Kidney (tissue), 14 donors: ENCODE results near the gene ZSCAN18. TPM values are rescaled to one million over a fixed set of nuclear protein-coding genes. Genes with fewer than 3 reads are reported as not detected.

Experiments used
- DNase-seq, 5 donors: peaks; one replicate each; pipeline ENCODE4 v3.0.0-alpha.2; 2013 to 2020
- FAIRE-seq: peaks from 2 replicates; lab custom pipeline; 2012; peaks lifted over from hg19 to GRCh38; lab: Jason Lieb, UNC
- H3K27ac ChIP-seq, 2 donors: one replicate each; pipeline ENCODE4 v1.7.0; 2013; ENCODE audit warnings: low read depth in 2 of 2, low read length in 2 of 2, inconsistent platforms in 1 of 2
- H3K27me3 ChIP-seq: one replicate; pipeline ENCODE4 v1.7.1; 2013; ENCODE audit warnings: low read length, inconsistent platforms; ENCODE audit not compliant: control insufficient read depth, insufficient read depth
- H3K36me3 ChIP-seq, 3 donors: one replicate each; pipeline versions ENCODE4 v1.7.0 to v1.7.1; 2013; ENCODE audit warnings: low read length in 3 of 3, control low read depth in 1 of 3, inconsistent platforms in 1 of 3; ENCODE audit not compliant: insufficient read depth in 3 of 3, control insufficient read depth in 2 of 3
- H3K4me1 ChIP-seq, 3 donors: one replicate each; pipeline versions ENCODE4 v1.7.0 to v1.7.1; 2013; ENCODE audit warnings: low read length in 3 of 3, inconsistent platforms in 1 of 3, low read depth in 1 of 3; ENCODE audit not compliant: control insufficient read depth in 2 of 3, insufficient read depth in 2 of 3
- H3K4me3 ChIP-seq, 3 donors: one replicate each; pipeline versions ENCODE4 v1.7.0 to v1.8.1; 2013; ENCODE audit warnings: low read length in 3 of 3, control low read depth in 1 of 3, inconsistent platforms in 1 of 3
- H3K9ac ChIP-seq, 3 donors: one replicate each; pipeline versions ENCODE4 v1.7.0 to v1.7.1; 2013; ENCODE audit warnings: low read length in 3 of 3, control low read depth in 1 of 3, inconsistent platforms in 1 of 3
- H3K9me3 ChIP-seq, 3 donors: one replicate each; pipeline versions ENCODE4 v1.7.0 to v1.7.1; 2013; ENCODE audit warnings: low read length in 3 of 3, control low read depth in 1 of 3, inconsistent platforms in 1 of 3; ENCODE audit not compliant: control insufficient read depth in 2 of 3, insufficient read depth in 1 of 3
- intact Hi-C: fragments of 100-400 bp; cut with DNase I; formaldehyde crosslinking; loops from one replicate; pipeline ENCODE4 v1.11.1; 2022
- polyA plus RNA-seq: library from polyadenylated mRNA; stranded (reverse); fragments of 350-450 nt; fragmentation: Illumina TruSeq; extraction: RNeasy Lipid Tissue Mini Kit (QIAGEN cat#74804); gene quantifications from one replicate; pipeline ENCODE4 v1.2.3, GENCODE V29; 2014; ENCODE audit warnings: low read depth, low replicate concordance; ENCODE audit not compliant: insufficient read depth
- total RNA-seq: library from RNA; stranded (reverse); fragmentation: NEBNext Ultra II Directional; extraction: Animal tissue kit (Norgen Biotek cat#: 25700); gene quantifications from one replicate; pipeline ENCODE4 v1.2.1, GENCODE V29; 2021
- TF ChIP-seq, protein P1 (sequence below): IDR thresholded peaks from 3 replicates; pipeline ENCODE4 v1.5.1; 2012; ENCODE audit warnings: mild to moderate bottlenecking, moderate library complexity, borderline replicate concordance; ENCODE audit not compliant: insufficient read depth; ENCODE audit errors: extremely low read depth
- donor health status: control.
- donor health status: control.
- donor health status: control.
- donor health status: control.
- donor health status: control.
- donor health status: DM: yes; HTN: yes; CAD: no.
- donor health status: Normal renal cell carcinoma (clear cell type).

The ZSCAN18 gene
- total and polyA plus RNA-seq, 2 donors from 2014 or later: 73.2 to 103 TPM

DNA sequence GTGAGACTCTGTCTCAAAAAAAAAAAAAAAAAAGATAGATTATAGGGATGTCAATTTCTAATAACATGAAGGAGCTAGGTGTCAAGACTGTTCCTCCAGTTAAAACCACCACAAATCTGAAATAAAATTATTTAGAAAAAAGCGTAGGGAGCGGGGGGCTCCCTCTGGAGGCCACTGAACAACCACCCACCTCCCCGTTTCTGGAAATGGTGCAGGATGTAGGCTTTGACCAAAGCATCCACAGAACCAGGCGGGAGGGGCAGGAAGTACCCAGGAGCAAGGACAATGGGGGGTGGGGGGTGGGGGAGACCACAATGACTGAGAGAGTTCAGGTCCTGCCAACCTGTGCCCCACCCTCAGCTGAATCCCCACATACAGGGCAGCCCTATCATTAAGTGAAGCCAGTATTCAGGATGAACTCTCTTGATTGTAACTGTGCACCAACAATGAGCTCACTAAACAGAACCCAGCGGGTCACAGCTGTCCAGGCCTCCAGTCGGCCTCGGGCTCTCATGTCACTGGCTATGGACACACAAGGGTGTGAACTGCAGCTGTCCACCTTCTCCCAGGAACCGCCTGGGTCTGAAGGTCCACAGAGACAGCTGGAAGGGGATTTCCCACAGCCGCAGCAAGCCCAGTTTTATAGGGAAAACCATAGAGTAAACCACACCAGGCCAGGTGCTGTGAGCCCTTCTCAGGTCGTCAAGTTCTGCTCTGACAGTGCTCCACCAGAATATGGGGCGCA, 6.6 kb downstream of the ZSCAN18 start:
- Histone ChIP-seq H3K9me3 (peaks cover 0 to 1% (median 0%) of the 10 kb centered on the region in 3 donors), H3K27me3 (no peaks in the 10 kb centered on the region), H3K36me3 (peaks cover 0 to 7% (median 0%) of the 10 kb centered on the region in 3 donors), H3K9ac (no peak overlapping the region), H3K4me3 (no peak overlapping the region), H3K4me1 (no peaks in the 10 kb centered on the region), H3K27ac (no peak overlapping the region)
- FAIRE-seq (no peak), DNase-seq (no peak)
- TF ChIP-seq, protein P1, sequence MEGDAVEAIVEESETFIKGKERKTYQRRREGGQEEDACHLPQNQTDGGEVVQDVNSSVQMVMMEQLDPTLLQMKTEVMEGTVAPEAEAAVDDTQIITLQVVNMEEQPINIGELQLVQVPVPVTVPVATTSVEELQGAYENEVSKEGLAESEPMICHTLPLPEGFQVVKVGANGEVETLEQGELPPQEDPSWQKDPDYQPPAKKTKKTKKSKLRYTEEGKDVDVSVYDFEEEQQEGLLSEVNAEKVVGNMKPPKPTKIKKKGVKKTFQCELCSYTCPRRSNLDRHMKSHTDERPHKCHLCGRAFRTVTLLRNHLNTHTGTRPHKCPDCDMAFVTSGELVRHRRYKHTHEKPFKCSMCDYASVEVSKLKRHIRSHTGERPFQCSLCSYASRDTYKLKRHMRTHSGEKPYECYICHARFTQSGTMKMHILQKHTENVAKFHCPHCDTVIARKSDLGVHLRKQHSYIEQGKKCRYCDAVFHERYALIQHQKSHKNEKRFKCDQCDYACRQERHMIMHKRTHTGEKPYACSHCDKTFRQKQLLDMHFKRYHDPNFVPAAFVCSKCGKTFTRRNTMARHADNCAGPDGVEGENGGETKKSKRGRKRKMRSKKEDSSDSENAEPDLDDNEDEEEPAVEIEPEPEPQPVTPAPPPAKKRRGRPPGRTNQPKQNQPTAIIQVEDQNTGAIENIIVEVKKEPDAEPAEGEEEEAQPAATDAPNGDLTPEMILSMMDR: no peak
- intact Hi-C loops: no loop called here

DNA sequence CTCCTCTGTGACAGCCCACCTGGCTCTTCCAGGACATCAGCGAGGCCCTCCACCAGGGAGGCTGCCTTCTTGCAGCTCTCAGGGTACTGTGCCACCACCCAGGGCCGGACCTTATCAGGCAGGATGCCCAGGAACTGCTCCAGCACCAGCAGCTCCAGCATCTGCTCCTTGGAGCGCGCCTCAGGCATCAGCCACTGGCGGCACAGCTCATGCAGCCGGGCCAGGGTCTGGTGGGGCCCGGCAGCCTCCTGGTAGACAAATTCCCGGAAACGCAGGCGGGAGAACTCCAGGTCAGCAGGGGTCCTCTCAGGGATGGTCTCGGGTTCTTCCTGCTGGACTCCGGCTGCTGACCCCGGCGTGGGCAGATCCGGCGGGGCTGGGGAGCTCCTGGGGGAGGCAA, 8.2 kb downstream of the ZSCAN18 start:
- no peaks in the 10 kb centered on the region for H3K4me1 ChIP-seq
- H3K9me3 ChIP-seq: no peaks in the 10 kb centered on the region
- no peak for DNase-seq
- intact Hi-C loops: no loop called here
- H3K27me3 ChIP-seq: no peaks in the 10 kb centered on the region
- no peak for FAIRE-seq
- H3K9ac ChIP-seq: no peak overlapping the region
- H3K27ac ChIP-seq: no peak overlapping the region
- H3K4me3 ChIP-seq: no peak overlapping the region
- TF ChIP-seq, protein P1: no peak
- H3K36me3 ChIP-seq: peaks cover 0 to 17% (median 0%) of the 10 kb centered on the region in 3 donors

DNA sequence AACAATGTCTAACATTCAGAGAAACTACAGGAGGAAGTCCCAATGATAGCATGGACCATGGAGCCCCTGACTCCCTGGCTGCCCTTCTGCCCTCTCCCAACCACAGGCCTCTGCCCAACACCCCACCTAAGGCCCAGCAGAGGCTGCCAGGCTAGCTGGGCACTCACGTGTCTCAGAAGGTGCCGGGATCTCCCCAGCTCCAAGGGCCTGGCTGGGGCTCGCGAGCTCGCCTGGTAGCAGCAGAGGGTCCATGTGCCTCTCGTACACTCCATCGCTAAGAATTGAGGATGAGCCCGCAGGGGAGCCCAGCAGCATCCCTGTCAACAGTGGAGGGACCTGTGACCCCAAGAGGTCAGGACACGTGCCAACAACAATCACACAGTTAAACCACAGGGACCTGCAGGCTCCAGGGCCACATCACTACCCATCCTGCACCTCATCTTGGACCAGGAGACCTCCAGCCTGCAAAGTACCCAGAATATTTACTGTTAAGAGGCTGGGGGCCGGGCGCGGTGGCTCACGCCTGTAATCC, 9.4 kb downstream of the ZSCAN18 start:
- FAIRE-seq (no peak), DNase-seq (no peak)
- intact Hi-C loops: no loop called here
- Histone ChIP-seq H3K9ac (no peak overlapping the region), H3K27ac (no peak overlapping the region), H3K4me1 (no peaks in the 10 kb centered on the region), H3K27me3 (no peaks in the 10 kb centered on the region), H3K9me3 (peaks cover 2 to 7% (median 3%) of the 10 kb centered on the region in 3 donors), H3K4me3 (no peak overlapping the region), H3K36me3 (peaks cover 2 to 26% (median 2%) of the 10 kb centered on the region in 3 donors)
- TF ChIP-seq, protein P1: no peak
